DND-41 (cell line): ENCODE measurements around the gene CDK17.
"Not testable (repeated sequence)": the region's sequence is repeated elsewhere in the genome, so short reads cannot be mapped to it uniquely, and the experiment has no call there.

ENCODE experiments used
- ATAC-seq: fragments of 200-7000 bp; cut with Tn5 transposase; 3 replicates; pipeline ENCODE4 v1.9.1; 2021; ENCODE audit warnings: low read depth; ENCODE audit not compliant: insufficient read depth
- DNase-seq: peaks from one replicate; pipeline ENCODE4 v3.0.0-alpha.2; 2020
- H2AFZ ChIP-seq: 2 replicates; pipeline ENCODE4 v1.6.0; 2012; ENCODE audit warnings: low read depth, low read length
- H3K27ac ChIP-seq: 2 replicates; pipeline ENCODE4 v1.5.1; 2012; ENCODE audit warnings: low read length, inconsistent platforms
- H3K27me3 ChIP-seq: fragments of 200-600 bp; sonication (generic); 2 replicates; pipeline ENCODE4 v1.6.0; 2012; ENCODE audit warnings: low read length, mild to moderate bottlenecking, inconsistent platforms; ENCODE audit not compliant: insufficient read depth, poor library complexity
- H3K36me3 ChIP-seq: 2 replicates; pipeline ENCODE4 v1.5.1; 2012; ENCODE audit warnings: low read length, inconsistent platforms; ENCODE audit not compliant: insufficient read depth
- H3K4me1 ChIP-seq: 2 replicates; pipeline ENCODE4 v1.5.1; 2012; ENCODE audit warnings: mild to moderate bottlenecking, low read length; ENCODE audit not compliant: insufficient read depth
- H3K4me2 ChIP-seq: 2 replicates; pipeline ENCODE4 v1.6.0; 2012; ENCODE audit warnings: mild to moderate bottlenecking, moderate library complexity, low read length, inconsistent platforms; ENCODE audit not compliant: insufficient read depth
- H3K4me3 ChIP-seq, 2 experiments: fragments of 200-600 bp in 1 of 2; shearing (Covaris generic) in 1 of 2; 2 replicates each; pipeline ENCODE4 v1.5.1; 2012 to 2016; ENCODE audit warnings: inconsistent platforms in 2 of 2, low read length in 2 of 2, mild to moderate bottlenecking in 2 of 2, low read depth in 1 of 2, moderate library complexity in 1 of 2
- H3K79me2 ChIP-seq: 2 replicates; pipeline ENCODE4 v1.6.0; 2012; ENCODE audit warnings: low read length, inconsistent platforms; ENCODE audit not compliant: insufficient read depth
- H3K9ac ChIP-seq: 2 replicates; pipeline ENCODE4 v1.6.0; 2012; ENCODE audit warnings: low read depth, mild to moderate bottlenecking, inconsistent platforms, low read length, moderate library complexity
- H3K9me3 ChIP-seq: 2 replicates; pipeline ENCODE4 v1.5.1; 2012; ENCODE audit warnings: low read length, moderate library complexity, mild to moderate bottlenecking, inconsistent platforms; ENCODE audit not compliant: insufficient read depth, severe bottlenecking
- H4K20me1 ChIP-seq: 2 replicates; pipeline ENCODE4 v1.6.0; 2012; ENCODE audit warnings: low read length; ENCODE audit not compliant: insufficient read depth
- EZH2 ChIP-seq: IDR thresholded peaks from 3 replicates; pipeline ENCODE4 v1.6.1; 2012; ENCODE audit warnings: borderline replicate concordance, low read depth, mild to moderate bottlenecking, moderate library complexity, low read length, inconsistent platforms; ENCODE audit not compliant: severe bottlenecking
- TF ChIP-seq, protein P1 (sequence below): IDR thresholded peaks from 2 replicates; pipeline ENCODE4 v1.5.1; 2012; ENCODE audit warnings: borderline replicate concordance, low read length, moderate library complexity, mild to moderate bottlenecking; ENCODE audit not compliant: poor library complexity, severe bottlenecking; ENCODE audit errors: extremely low read depth

CDK17 gene

DNA sequence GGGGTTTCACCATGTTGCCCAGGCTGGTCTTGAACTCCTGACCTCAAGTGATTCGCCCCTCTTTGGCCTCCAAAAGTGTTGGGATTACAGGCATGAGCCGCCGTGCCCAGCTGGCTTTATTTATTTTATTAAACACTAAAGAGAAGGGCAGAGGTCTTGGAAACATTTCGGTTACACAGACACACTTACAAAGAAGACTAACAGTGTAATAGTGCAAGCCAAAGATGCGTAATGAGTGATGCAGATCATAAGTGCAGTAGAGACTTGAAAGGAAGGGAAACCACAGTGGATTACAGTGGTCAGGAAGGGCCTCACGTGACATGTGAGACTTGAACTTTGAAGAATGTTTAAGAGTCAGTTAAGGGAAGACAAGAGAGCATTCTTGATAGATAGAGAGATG, 33.9 kb upstream of the CDK17 start:
- peak; percentile 84 for DNase-seq
- peak overlapping the region; percentile 65 for H3K27ac ChIP-seq
- peak overlapping the region; percentile 48 for H3K9ac ChIP-seq
- peak overlapping the region; percentile 50 for H3K4me2 ChIP-seq
- H3K79me2 ChIP-seq = no peaks in the 10 kb centered on the region
- no peaks in the 10 kb centered on the region for H4K20me1 ChIP-seq
- peak; percentile 100 for ATAC-seq
- H3K9me3 ChIP-seq = no peaks in the 10 kb centered on the region
- TF ChIP-seq EZH2 = no peak
- TF ChIP-seq, protein P1, sequence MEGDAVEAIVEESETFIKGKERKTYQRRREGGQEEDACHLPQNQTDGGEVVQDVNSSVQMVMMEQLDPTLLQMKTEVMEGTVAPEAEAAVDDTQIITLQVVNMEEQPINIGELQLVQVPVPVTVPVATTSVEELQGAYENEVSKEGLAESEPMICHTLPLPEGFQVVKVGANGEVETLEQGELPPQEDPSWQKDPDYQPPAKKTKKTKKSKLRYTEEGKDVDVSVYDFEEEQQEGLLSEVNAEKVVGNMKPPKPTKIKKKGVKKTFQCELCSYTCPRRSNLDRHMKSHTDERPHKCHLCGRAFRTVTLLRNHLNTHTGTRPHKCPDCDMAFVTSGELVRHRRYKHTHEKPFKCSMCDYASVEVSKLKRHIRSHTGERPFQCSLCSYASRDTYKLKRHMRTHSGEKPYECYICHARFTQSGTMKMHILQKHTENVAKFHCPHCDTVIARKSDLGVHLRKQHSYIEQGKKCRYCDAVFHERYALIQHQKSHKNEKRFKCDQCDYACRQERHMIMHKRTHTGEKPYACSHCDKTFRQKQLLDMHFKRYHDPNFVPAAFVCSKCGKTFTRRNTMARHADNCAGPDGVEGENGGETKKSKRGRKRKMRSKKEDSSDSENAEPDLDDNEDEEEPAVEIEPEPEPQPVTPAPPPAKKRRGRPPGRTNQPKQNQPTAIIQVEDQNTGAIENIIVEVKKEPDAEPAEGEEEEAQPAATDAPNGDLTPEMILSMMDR = no peak
- peaks cover 23% of the 10 kb centered on the region for H3K4me1 ChIP-seq
- peak overlapping the region in 1 of 2 experiments; percentile 41; a peak in 2 of 4 replicates for H3K4me3 ChIP-seq
- peak overlapping the region; percentile 6; the same call in 1 of the 2 replicates for H2AFZ ChIP-seq
- H3K27me3 ChIP-seq = no peaks in the 10 kb centered on the region
- H3K36me3 ChIP-seq = no peaks in the 10 kb centered on the region

DNA sequence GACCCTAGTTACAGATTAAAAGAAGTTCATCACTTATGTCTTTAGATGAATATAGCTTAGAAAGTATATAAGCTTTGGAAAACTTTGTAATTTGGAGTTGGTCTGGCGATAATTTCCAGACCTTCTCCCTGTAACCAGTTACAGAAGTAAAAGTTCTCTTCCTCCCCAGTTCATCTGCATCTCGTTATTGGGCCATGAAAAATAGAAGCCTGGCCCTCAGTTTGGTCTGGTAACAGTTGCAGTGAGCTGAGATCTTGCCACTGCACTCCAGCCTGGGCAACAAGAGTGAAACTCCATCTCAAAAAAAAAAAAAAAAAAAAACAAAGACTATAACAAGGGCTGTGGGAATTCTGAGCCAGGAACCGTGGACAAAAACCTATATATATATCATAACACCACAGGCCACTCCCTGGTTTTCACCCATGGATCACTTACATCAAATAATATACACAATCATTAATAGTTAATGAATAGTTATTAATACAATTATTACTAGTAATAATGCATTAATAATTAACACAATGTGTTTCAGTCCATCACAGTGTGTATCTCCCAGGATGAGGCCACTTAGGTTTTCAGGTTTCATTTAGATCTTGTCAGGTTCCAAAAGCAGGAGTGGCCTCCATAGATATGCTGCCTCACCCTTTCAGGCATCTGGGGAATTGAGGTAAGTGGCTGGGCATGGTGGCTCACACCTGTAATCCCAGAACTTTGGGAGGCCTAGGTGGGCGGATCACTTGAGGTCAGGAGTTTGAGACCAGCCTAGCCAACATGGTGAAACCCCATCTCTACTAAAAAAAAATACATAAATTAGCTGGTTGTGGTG, 32.5 kb upstream of the CDK17 start:
- H3K4me1 ChIP-seq = peaks cover 23% of the 10 kb centered on the region
- H3K9me3 ChIP-seq, H3K9ac ChIP-seq, H3K27me3 ChIP-seq, H2AFZ ChIP-seq, H3K4me2 ChIP-seq, H3K36me3 ChIP-seq, H3K4me3 ChIP-seq, DNase-seq, H3K79me2 ChIP-seq, H4K20me1 ChIP-seq, ATAC-seq: not testable (repeated sequence)
- H3K27ac ChIP-seq = peak overlapping the region; percentile 56; the same call in 1 of the 2 replicates

DNA sequence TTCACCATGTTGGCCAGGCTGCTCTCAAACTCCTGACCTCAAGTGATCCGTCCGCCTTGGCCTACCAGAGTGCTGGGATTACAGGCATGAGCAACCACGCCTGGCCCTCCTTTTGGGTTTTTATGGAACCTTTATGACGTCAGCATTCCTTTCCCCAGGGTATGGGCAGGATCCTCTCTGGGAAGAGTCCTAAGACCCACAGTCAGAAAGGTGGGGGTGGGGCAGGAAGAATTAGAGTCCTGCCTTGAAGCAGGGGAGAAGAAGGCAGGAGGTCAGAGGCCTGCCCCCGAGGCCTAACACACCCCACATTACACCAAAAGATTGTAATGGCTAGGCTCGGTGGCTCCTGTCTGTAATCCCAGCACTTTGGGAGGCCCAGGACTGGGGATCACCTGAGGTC, 30.8 kb upstream of the CDK17 start:
- Histone ChIP-seq H3K27ac (no peak overlapping the region), H3K4me1 (peaks cover 31% of the 10 kb centered on the region), H3K79me2 (no peaks in the 10 kb centered on the region), H3K27me3 (no peaks in the 10 kb centered on the region), H4K20me1 (no peaks in the 10 kb centered on the region), H3K4me2 (no peak overlapping the region), H3K9me3 (no peaks in the 10 kb centered on the region), H3K9ac (no peak overlapping the region), H3K4me3 (no peak overlapping the region), H3K36me3 (no peaks in the 10 kb centered on the region), H2AFZ (no peak overlapping the region)
- DNase-seq (no peak), ATAC-seq (no peak)
- no peak for TF ChIP-seq EZH2
- TF ChIP-seq, protein P1 = no peak

DNA sequence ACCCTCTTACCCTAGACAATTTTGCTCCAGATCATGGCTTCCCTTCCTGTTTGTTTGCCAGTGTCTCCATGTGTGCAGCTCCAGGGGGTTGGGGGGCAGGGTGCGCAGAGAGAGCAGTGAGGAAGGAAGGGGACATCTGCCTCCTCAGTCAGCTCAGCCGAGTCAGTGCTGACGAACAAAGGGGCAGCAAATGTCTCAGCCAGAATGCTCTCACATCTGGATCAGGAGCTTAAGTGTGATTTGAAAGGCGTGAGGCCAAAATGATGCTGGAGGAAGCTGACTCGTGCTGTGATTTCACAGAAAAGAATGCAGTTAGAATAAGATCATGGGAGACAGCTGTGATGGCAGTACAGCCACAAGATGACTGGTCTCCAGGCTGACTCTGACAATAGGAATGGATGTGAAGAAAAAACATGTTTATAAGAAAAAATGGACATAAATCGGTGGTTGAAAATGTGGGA, 27.1 kb upstream of the CDK17 start:
- Histone ChIP-seq H3K4me3 (no peak overlapping the region), H3K27me3 (no peaks in the 10 kb centered on the region), H3K4me2 (no peak overlapping the region), H3K9me3 (no peaks in the 10 kb centered on the region), H3K79me2 (no peaks in the 10 kb centered on the region), H2AFZ (0 out of 2 replicates have a peak overlapping the region, but pooled peaks have one; percentile 2), H3K36me3 (no peaks in the 10 kb centered on the region), H3K4me1 (peaks cover 8% of the 10 kb centered on the region), H3K27ac (no peak overlapping the region), H3K9ac (no peak overlapping the region), H4K20me1 (no peaks in the 10 kb centered on the region)
- ATAC-seq (peak; percentile 72), DNase-seq (peak; percentile 46)
- TF ChIP-seq, protein P1 = no peak
- no peak for TF ChIP-seq EZH2
